ENCODE results near the gene SMS.
A peak's percentile ranks its signal among the peaks of the same experiment; 100 is the strongest.

The SMS gene

DNA sequence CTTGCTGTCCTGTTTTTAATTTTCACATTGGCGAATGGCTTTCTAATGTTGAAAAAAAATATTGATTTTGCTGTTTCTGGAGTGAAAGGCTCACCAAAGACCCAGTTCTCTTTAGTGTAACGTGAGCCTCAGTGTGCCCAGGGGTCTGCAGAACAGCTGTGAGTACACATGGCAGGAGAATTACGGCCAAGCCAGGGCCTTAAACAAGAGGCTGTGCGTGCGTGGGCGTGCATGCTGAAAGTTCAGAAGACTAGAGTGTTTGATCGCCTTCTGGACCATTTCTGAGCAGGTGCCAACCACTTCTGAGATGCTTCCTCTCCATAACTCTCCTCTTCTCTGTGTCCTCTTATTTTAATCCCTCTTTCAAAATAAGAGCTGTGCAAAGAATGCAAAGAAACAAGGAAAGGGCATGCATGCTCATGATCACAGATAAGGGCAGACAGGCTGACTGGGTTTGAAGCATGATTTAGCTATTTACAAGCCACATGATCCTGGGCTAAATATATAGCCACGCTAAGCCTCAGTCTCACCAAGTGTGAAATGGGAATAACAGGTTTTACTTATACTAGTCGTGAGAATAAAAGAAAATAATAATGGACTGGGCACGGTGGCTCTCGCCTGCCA is 101.5 kb downstream of the SMS start:
- peak; percentile 11 for DNase-seq

DNA sequence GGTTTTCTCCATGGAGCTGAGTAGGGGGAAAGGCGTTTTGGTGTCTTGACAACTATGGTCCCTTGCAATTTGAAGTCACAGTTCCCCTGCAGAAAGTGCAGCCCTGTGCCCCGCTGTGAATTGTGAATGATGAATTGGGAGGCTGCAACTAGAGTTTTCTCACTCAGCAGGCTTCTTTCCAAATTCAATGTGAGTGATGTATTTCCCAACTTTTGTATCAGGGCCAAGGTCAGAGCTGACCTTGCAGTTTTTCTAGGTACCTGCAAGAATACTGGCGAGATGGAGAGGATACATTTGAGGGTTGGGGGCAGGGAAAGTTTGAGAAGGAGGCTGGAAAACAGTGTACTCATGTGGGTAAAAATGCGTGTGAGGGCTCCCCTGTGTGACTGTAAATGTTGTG is 103.4 kb downstream of the SMS start:
- no peak for DNase-seq
